Measurements from ENCODE around the gene ILK.

The ILK gene

GRCh38 chr11:6608726-6609501, 5.3 kb downstream of the ILK start:
- Mint-ChIP-seq H3K4me3 (no peak overlapping the region), H3K36me3 (ENCODE audit: low read depth) (peaks cover 34% of the 10 kb centered on the region), H3K4me1 (ENCODE audit: low read depth) (peaks cover 45% of the 10 kb centered on the region), H3K27me3 (no peaks in the 10 kb centered on the region), H3K27ac (no peak overlapping the region), H3K9me3 (no peaks in the 10 kb centered on the region)

GRCh38 chr11:6609502-6610015, 6.0 kb downstream of the ILK start:
- H3K4me1 Mint-ChIP-seq (ENCODE audit: low read depth), result peaks cover 45% of the 10 kb centered on the region
- peaks cover 34% of the 10 kb centered on the region for H3K36me3 Mint-ChIP-seq (ENCODE audit: low read depth)
- H3K4me3 Mint-ChIP-seq, result no peak overlapping the region
- H3K9me3 Mint-ChIP-seq, result no peaks in the 10 kb centered on the region
- no peaks in the 10 kb centered on the region for H3K27me3 Mint-ChIP-seq
- H3K27ac Mint-ChIP-seq, result peak overlapping the region; percentile 14

- peak overlapping the region; percentile 92 for H3K4me3 Mint-ChIP-seq
- peaks cover 45% of the 10 kb centered on the region for H3K4me1 Mint-ChIP-seq (ENCODE audit: low read depth)
- peaks cover 39% of the 10 kb centered on the region for H3K36me3 Mint-ChIP-seq (ENCODE audit: low read depth)
Measured at GRCh38 chr11:6610591-6610990, 7.0 kb downstream of the ILK start.

GRCh38 chr11:6611092-6611962, 7.8 kb downstream of the ILK start:
- Mint-ChIP-seq H3K9me3 (no peaks in the 10 kb centered on the region), H3K27ac (peak overlapping the region; percentile 91), H3K4me3 (peak overlapping the region; percentile 92), H3K36me3 (ENCODE audit: low read depth) (peaks cover 45% of the 10 kb centered on the region), H3K4me1 (ENCODE audit: low read depth) (peaks cover 53% of the 10 kb centered on the region), H3K27me3 (no peaks in the 10 kb centered on the region)

More at GRCh38 chr11:6610591-6610990, 7.0 kb downstream of the ILK start:
- peak overlapping the region; percentile 91 for H3K27ac Mint-ChIP-seq
- no peaks in the 10 kb centered on the region for H3K27me3 Mint-ChIP-seq
- no peaks in the 10 kb centered on the region for H3K9me3 Mint-ChIP-seq

GRCh38 chr11:6611963-6612212, 8.3 kb downstream of the ILK start:
- Mint-ChIP-seq H3K4me3 (peak overlapping the region; percentile 92), H3K36me3 (ENCODE audit: low read depth) (peaks cover 45% of the 10 kb centered on the region), H3K4me1 (ENCODE audit: low read depth) (peaks cover 56% of the 10 kb centered on the region)

GRCh38 chr11:6612213-6613041, 8.9 kb downstream of the ILK start, which contains the start of gene TAF10:
Gene TAF10, minus strand, starts transcription at chr11:6612216. Its CDS starts 27 bp downstream, at chr11:6612189.
- peaks cover 43% of the 10 kb centered on the region for H3K36me3 Mint-ChIP-seq (ENCODE audit: low read depth)
- no peaks in the 10 kb centered on the region for H3K27me3 Mint-ChIP-seq
- no peaks in the 10 kb centered on the region for H3K9me3 Mint-ChIP-seq
- peaks cover 52% of the 10 kb centered on the region for H3K4me1 Mint-ChIP-seq (ENCODE audit: low read depth)
- peak within 1 kb of the TSS; percentile 92 for H3K4me3 Mint-ChIP-seq
- peak within 1 kb of the TSS; percentile 91 for H3K27ac Mint-ChIP-seq

More at GRCh38 chr11:6611963-6612212, 8.3 kb downstream of the ILK start:
- no peaks in the 10 kb centered on the region for H3K27me3 Mint-ChIP-seq
- H3K9me3 Mint-ChIP-seq, result no peaks in the 10 kb centered on the region
- peak overlapping the region; percentile 91 for H3K27ac Mint-ChIP-seq

GRCh38 chr11:6613496-6613895, 9.9 kb downstream of the ILK start:
- H3K4me3 Mint-ChIP-seq, result no peak overlapping the region
- H3K27me3 Mint-ChIP-seq, result no peaks in the 10 kb centered on the region
- peaks cover 42% of the 10 kb centered on the region for H3K4me1 Mint-ChIP-seq (ENCODE audit: low read depth)
- H3K27ac Mint-ChIP-seq, result no peak overlapping the region
- no peaks in the 10 kb centered on the region for H3K9me3 Mint-ChIP-seq
- H3K36me3 Mint-ChIP-seq (ENCODE audit: low read depth), result peaks cover 38% of the 10 kb centered on the region

- Mint-ChIP-seq H3K4me3 (no peak overlapping the region), H3K4me1 (ENCODE audit: low read depth) (peaks cover 32% of the 10 kb centered on the region), H3K27me3 (no peaks in the 10 kb centered on the region)
Measured at GRCh38 chr11:6614446-6614845, 10.9 kb downstream of the ILK start.

GRCh38 chr11:6615046-6615445, 11.5 kb downstream of the ILK start:
- Mint-ChIP-seq H3K27ac (no peak overlapping the region), H3K36me3 (ENCODE audit: low read depth) (peaks cover 24% of the 10 kb centered on the region), H3K4me1 (ENCODE audit: low read depth) (peaks cover 26% of the 10 kb centered on the region), H3K27me3 (no peaks in the 10 kb centered on the region), H3K4me3 (no peak overlapping the region), H3K9me3 (no peaks in the 10 kb centered on the region)

More at GRCh38 chr11:6614446-6614845, 10.9 kb downstream of the ILK start:
- Mint-ChIP-seq H3K27ac (no peak overlapping the region), H3K9me3 (no peaks in the 10 kb centered on the region), H3K36me3 (ENCODE audit: low read depth) (peaks cover 30% of the 10 kb centered on the region)

- no peak overlapping the region for H3K4me3 Mint-ChIP-seq
- H3K27me3 Mint-ChIP-seq, result no peaks in the 10 kb centered on the region
- H3K36me3 Mint-ChIP-seq (ENCODE audit: low read depth), result peaks cover 14% of the 10 kb centered on the region
- H3K4me1 Mint-ChIP-seq (ENCODE audit: low read depth), result peaks cover 16% of the 10 kb centered on the region
- H3K27ac Mint-ChIP-seq, result peak overlapping the region; percentile 21
- H3K9me3 Mint-ChIP-seq, result no peaks in the 10 kb centered on the region
Measured at GRCh38 chr11:6615882-6616585, 12.5 kb downstream of the ILK start.

GRCh38 chr11:6616596-6617250, 13.1 kb downstream of the ILK start:
- Mint-ChIP-seq H3K27ac (no peak overlapping the region), H3K4me3 (no peak overlapping the region), H3K27me3 (no peaks in the 10 kb centered on the region), H3K36me3 (ENCODE audit: low read depth) (peaks cover 11% of the 10 kb centered on the region), H3K9me3 (no peaks in the 10 kb centered on the region), H3K4me1 (ENCODE audit: low read depth) (peaks cover 11% of the 10 kb centered on the region)

GRCh38 chr11:6617315-6617781, 13.8 kb downstream of the ILK start:
- Mint-ChIP-seq H3K27me3 (no peaks in the 10 kb centered on the region), H3K4me1 (ENCODE audit: low read depth) (peaks cover 11% of the 10 kb centered on the region), H3K27ac (no peak overlapping the region), H3K4me3 (no peak overlapping the region), H3K9me3 (no peaks in the 10 kb centered on the region), H3K36me3 (ENCODE audit: low read depth) (peaks cover 11% of the 10 kb centered on the region)

GRCh38 chr11:6618117-6619003, 14.8 kb downstream of the ILK start:
- Mint-ChIP-seq H3K27me3 (no peaks in the 10 kb centered on the region), H3K4me1 (ENCODE audit: low read depth) (peaks cover 11% of the 10 kb centered on the region), H3K27ac (no peak overlapping the region), H3K36me3 (ENCODE audit: low read depth) (peaks cover 11% of the 10 kb centered on the region), H3K4me3 (no peak overlapping the region), H3K9me3 (no peaks in the 10 kb centered on the region)

Data from stimulated activated naive CD8-positive, alpha-beta T cell treated with anti-CD3 and anti-CD28 coated beads, Interleukin-15, Interleukin-2, amounts not matched to agents 100 ng/mL and 50 ng/mL, for 24 hours (primary cell).